ENCODE results near the gene BBS9.

The BBS9 gene

DNA sequence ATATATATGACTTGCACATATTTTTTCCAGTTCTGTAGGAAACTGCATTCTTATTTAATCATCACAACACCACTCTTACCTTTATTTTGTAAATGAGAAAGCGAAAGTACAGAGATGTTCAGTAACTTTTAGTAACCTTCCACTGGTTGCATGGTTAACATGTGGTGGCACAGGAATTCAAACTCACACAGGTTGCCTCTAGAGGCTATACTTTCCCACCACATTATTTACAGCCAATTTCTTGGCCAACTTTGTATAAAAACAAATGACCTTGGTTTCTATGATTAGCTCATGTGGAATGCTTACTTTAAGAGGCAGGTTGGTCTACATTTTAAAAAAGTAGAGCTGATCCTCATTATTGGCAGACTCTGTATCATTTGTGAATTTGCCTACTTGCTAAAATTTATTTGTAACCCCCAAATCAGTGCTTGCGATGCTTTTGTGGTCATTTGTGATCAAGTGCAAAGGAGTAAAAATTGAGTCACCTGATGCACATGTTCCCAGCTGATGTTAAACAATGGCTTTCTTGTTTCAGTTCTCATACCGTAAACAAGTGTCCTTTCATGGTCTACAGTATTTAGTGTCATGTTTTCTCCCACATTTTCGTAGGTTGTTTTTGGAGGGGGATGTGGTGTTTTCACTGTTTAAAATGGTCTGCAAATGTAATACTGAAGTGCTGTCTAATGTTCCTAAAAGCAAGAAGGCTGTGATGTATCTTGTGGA lies 14.8 kb downstream of the BBS9 start:
- Histone ChIP-seq H3K4me3 (ENCODE audit: low read length) (no peak overlapping the region), H3K9ac (ENCODE audit: low read length) (no peak overlapping the region), H3K4me1 (ENCODE audit: low read length) (no peaks in the 10 kb centered on the region), H3K27me3 (ENCODE audit: low read depth, low read length) (no peaks in the 10 kb centered on the region), H3K4me2 (ENCODE audit: low read length) (no peak overlapping the region), H3K27ac (ENCODE audit: low read length) (no peak overlapping the region), H2AFZ (ENCODE audit: low read depth, low read length) (no peak overlapping the region), H3K79me2 (ENCODE audit: low read length) (no peaks in the 10 kb centered on the region), H3K9me3 (ENCODE audit: insufficient read depth, low read length) (no peaks in the 10 kb centered on the region), H4K20me1 (ENCODE audit: insufficient read depth, low read length) (no peaks in the 10 kb centered on the region), H3K36me3 (replicated peaks; ENCODE audit: low read depth, low read length) (no peaks in the 10 kb centered on the region)
- TF ChIP-seq, protein P1, sequence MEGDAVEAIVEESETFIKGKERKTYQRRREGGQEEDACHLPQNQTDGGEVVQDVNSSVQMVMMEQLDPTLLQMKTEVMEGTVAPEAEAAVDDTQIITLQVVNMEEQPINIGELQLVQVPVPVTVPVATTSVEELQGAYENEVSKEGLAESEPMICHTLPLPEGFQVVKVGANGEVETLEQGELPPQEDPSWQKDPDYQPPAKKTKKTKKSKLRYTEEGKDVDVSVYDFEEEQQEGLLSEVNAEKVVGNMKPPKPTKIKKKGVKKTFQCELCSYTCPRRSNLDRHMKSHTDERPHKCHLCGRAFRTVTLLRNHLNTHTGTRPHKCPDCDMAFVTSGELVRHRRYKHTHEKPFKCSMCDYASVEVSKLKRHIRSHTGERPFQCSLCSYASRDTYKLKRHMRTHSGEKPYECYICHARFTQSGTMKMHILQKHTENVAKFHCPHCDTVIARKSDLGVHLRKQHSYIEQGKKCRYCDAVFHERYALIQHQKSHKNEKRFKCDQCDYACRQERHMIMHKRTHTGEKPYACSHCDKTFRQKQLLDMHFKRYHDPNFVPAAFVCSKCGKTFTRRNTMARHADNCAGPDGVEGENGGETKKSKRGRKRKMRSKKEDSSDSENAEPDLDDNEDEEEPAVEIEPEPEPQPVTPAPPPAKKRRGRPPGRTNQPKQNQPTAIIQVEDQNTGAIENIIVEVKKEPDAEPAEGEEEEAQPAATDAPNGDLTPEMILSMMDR (IDR thresholded peaks at IDR 0.05; ENCODE audit: low read depth, low read length) = no peak
- no peak for TF ChIP-seq EZH2phosphoT487 (IDR thresholded peaks at IDR 0.05; ENCODE audit: low read depth)

DNA sequence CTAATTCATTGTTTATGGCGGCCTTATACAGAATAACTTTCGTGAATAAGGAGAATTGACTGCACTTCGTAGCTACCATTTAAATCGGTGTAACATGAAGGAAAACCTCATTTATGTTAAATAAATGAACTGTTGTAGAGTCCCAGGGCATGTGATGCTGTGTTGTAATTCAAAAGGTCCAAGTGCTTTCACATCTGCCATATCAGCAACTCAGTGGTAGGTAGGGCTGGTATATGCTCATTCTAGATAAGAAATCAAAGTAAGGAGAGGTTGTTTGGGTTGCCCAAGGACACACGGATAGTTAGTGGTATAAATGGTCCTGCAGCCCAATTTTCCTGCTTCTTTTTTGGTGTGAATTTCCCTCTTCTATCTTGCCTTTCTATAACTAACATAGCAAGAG lies 15.8 kb downstream of the BBS9 start:
- H3K4me2 ChIP-seq (ENCODE audit: low read length) = no peak overlapping the region
- H3K36me3 ChIP-seq (replicated peaks; ENCODE audit: low read depth, low read length) = no peaks in the 10 kb centered on the region
- no peaks in the 10 kb centered on the region for H4K20me1 ChIP-seq (ENCODE audit: insufficient read depth, low read length)
- no peak overlapping the region for H3K4me3 ChIP-seq (ENCODE audit: low read length)
- no peaks in the 10 kb centered on the region for H3K79me2 ChIP-seq (ENCODE audit: low read length)
- no peaks in the 10 kb centered on the region for H3K9me3 ChIP-seq (ENCODE audit: insufficient read depth, low read length)
- no peaks in the 10 kb centered on the region for H3K27me3 ChIP-seq (ENCODE audit: low read depth, low read length)
- no peak overlapping the region for H3K9ac ChIP-seq (ENCODE audit: low read length)
- no peak overlapping the region for H3K27ac ChIP-seq (ENCODE audit: low read length)
- H3K4me1 ChIP-seq (ENCODE audit: low read length) = no peaks in the 10 kb centered on the region
- no peak overlapping the region for H2AFZ ChIP-seq (ENCODE audit: low read depth, low read length)
- no peak for TF ChIP-seq EZH2phosphoT487 (IDR thresholded peaks at IDR 0.05; ENCODE audit: low read depth)
- TF ChIP-seq, protein P1 (IDR thresholded peaks at IDR 0.05; ENCODE audit: low read depth, low read length) = no peak

DNA sequence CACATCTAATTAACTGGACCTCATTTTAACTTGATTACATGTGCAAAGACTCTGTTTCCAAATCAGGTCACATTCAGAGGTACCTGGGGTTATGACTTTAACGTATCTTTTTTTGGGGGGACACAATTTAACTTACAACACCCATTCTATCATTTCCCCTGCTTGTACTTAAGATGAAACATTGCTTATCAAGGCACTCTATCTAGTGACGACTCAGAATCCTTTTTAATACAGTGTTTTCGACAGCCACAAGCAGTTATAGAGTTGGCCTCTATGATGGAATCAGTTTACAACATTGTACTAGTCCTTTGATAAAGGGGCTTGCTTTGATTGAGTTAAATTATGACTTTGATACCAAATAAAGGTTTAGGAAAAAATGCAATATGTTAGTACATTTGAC lies 22.7 kb downstream of the BBS9 start:
- H3K27me3 ChIP-seq (ENCODE audit: low read depth, low read length) = no peaks in the 10 kb centered on the region
- H3K4me3 ChIP-seq (ENCODE audit: low read length) = no peak overlapping the region
- H3K36me3 ChIP-seq (replicated peaks; ENCODE audit: low read depth, low read length) = no peaks in the 10 kb centered on the region
- no peak overlapping the region for H3K4me2 ChIP-seq (ENCODE audit: low read length)
- H3K4me1 ChIP-seq (ENCODE audit: low read length) = no peaks in the 10 kb centered on the region
- no peaks in the 10 kb centered on the region for H4K20me1 ChIP-seq (ENCODE audit: insufficient read depth, low read length)
- no peak overlapping the region for H3K9ac ChIP-seq (ENCODE audit: low read length)
- H3K27ac ChIP-seq (ENCODE audit: low read length) = no peak overlapping the region
- TF ChIP-seq, protein P1 (IDR thresholded peaks at IDR 0.05; ENCODE audit: low read depth, low read length) = no peak
- TF ChIP-seq EZH2phosphoT487 (IDR thresholded peaks at IDR 0.05; ENCODE audit: low read depth) = no peak
- H2AFZ ChIP-seq (ENCODE audit: low read depth, low read length) = no peak overlapping the region
- H3K9me3 ChIP-seq (ENCODE audit: insufficient read depth, low read length) = no peaks in the 10 kb centered on the region
- no peaks in the 10 kb centered on the region for H3K79me2 ChIP-seq (ENCODE audit: low read length)

DNA sequence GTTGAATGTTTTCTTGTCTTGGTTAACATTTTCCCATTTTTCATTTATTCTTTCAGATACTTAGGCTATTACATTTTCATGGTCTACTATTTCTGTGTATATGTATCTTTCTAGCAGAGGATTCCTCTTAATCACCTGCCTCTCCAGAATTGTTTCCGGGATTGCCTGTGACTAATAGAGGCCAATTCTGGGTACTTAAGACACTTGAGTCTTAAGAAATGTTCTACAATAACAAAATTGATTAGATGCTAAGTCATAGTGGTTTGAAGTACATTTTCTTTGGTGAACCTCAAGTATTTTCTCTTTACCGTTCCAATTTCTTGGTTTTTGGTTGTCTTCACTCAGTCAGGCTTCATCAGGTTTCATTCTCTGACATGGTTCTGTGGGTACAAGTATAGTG lies 26.4 kb downstream of the BBS9 start:
- Histone ChIP-seq H4K20me1 (ENCODE audit: insufficient read depth, low read length) (no peaks in the 10 kb centered on the region), H3K9me3 (ENCODE audit: insufficient read depth, low read length) (no peaks in the 10 kb centered on the region), H3K4me2 (ENCODE audit: low read length) (no peak overlapping the region), H2AFZ (ENCODE audit: low read depth, low read length) (no peak overlapping the region), H3K9ac (ENCODE audit: low read length) (no peak overlapping the region), H3K36me3 (replicated peaks; ENCODE audit: low read depth, low read length) (no peaks in the 10 kb centered on the region), H3K27me3 (ENCODE audit: low read depth, low read length) (no peaks in the 10 kb centered on the region), H3K79me2 (ENCODE audit: low read length) (no peaks in the 10 kb centered on the region), H3K4me3 (ENCODE audit: low read length) (no peak overlapping the region), H3K4me1 (ENCODE audit: low read length) (no peaks in the 10 kb centered on the region), H3K27ac (ENCODE audit: low read length) (no peak overlapping the region)
- TF ChIP-seq EZH2phosphoT487 (IDR thresholded peaks at IDR 0.05; ENCODE audit: low read depth) = no peak
- TF ChIP-seq, protein P1 (IDR thresholded peaks at IDR 0.05; ENCODE audit: low read depth, low read length) = no peak

All from OCI-LY3 (cell line).